ENCODE data around the gene CA6.
A peak's percentile ranks its signal among the peaks of the same experiment; 100 is the strongest.
"Not testable (repeated sequence)": the region's sequence is repeated elsewhere in the genome, so short reads cannot be mapped to it uniquely, and the experiment has no call there.

CA6 gene

DNA sequence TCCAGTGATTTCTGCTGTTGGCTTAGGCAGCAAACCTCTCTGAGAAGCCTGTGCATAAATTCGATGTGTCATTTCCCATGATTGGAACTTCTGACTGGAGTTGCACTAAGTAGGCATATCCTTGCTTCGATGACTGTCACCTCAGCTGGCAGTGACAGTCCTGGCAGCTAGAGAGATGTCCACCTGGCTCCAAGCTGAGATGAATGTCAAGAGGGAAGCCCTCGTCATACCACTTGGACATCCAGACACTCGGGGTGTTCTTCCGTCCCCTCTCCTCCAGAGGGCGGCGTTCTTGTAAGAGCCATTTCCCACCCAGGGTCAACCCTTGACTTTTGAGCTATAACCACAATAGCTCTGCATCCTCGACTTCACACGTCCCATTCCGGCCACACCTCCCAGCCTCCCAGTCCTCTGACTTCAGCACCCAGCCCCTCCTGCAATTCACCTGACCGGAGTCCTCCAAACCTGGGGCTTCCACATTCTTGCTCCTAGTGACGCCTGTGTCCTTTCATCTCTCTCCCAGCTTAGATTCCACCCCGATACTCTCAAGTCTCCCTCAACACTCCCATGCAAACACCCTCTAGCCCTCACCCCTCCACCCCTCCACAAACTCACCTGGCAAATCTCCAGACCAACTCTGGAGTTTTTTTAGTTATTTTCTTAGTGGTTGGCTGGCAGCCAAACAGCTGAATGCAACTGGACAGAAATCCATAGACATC, 17.3 kb downstream of the CA6 start:
- no peak overlapping the region for H3K4me3 ChIP-seq (ENCODE audit: low read depth, low read length)
- TF ChIP-seq, protein P1, sequence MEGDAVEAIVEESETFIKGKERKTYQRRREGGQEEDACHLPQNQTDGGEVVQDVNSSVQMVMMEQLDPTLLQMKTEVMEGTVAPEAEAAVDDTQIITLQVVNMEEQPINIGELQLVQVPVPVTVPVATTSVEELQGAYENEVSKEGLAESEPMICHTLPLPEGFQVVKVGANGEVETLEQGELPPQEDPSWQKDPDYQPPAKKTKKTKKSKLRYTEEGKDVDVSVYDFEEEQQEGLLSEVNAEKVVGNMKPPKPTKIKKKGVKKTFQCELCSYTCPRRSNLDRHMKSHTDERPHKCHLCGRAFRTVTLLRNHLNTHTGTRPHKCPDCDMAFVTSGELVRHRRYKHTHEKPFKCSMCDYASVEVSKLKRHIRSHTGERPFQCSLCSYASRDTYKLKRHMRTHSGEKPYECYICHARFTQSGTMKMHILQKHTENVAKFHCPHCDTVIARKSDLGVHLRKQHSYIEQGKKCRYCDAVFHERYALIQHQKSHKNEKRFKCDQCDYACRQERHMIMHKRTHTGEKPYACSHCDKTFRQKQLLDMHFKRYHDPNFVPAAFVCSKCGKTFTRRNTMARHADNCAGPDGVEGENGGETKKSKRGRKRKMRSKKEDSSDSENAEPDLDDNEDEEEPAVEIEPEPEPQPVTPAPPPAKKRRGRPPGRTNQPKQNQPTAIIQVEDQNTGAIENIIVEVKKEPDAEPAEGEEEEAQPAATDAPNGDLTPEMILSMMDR (IDR thresholded peaks at IDR 0.05; ENCODE audit: borderline replicate concordance, insufficient read depth, low read depth, low read length), result peak; percentile 83

DNA sequence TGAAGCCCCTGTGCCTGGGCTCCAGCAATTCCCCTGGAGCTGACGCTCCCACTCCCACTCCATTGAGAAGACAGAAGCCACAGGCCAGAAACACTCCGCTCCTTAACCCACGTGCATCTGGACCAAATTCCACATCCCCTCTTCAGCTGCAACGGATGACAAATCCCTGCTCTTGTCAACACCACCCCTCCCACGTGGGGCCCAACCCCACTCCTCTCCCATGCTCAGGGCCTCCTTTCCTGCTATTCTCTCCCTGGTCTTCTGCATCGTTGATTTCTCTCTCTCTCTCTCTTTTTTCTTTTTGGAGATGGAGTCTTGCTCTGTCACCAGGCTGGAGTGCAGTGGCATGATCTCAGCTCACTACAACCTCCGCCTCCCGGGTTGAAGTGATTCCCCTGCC, 18.3 kb downstream of the CA6 start:
- no peak overlapping the region for H3K4me3 ChIP-seq (ENCODE audit: low read depth, low read length)
- TF ChIP-seq, protein P1 (IDR thresholded peaks at IDR 0.05; ENCODE audit: borderline replicate concordance, insufficient read depth, low read depth, low read length), result no peak

DNA sequence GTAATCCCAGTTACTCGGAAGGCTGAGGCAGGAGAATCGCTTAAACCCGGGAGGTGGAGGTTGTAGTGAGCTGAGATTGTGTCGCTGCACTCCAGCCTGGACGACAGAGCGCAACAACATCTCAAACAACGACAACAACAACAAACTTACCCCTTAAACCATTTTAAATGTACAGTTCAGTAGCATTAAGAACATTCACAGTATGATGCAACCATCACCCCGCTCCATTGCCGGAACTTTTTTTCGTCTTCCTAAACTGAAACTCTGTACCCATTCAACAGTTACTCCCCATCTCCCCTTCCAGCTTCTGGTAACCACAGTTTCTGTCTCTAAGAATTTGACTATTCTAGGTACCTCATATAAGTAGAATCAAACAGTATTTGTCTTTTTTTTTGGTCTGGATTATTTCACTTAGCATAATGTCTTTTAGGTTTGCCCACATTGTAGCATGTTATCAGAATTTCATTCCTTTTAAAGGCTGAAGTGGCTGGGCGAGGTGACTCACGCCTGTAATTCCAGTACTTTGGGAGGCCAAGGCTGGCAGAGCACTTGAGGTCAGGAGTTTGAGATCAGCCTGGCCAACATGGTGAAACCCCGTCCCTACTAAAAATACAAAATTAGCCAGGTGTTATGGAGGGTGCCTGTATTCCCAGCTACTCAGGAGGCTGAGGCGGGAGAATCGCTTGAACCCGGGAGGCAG, 19.6 kb downstream of the CA6 start:
- TF ChIP-seq, protein P1 (IDR thresholded peaks at IDR 0.05; ENCODE audit: borderline replicate concordance, insufficient read depth, low read depth, low read length), result no peak
- no peak overlapping the region for H3K4me3 ChIP-seq (ENCODE audit: low read depth, low read length)

DNA sequence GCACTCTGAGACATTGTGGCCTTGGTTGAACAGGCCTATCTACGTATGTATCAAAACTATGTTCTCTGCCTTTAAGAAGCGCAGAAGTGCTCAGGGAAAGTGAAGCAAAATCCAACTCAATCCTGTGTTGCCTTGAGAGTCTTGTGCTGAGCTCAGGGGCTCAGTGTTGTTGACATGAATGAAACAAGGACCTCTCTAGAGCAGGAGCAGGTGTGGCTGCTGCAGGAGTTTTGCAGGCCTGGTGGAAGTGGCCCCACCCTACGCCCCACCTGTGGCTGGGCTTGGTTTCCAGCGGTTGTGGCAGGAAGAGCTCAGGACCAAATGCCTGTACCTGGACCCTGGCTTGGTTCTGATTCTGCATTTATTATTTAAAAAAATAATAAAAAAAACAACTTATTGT, 20.9 kb downstream of the CA6 start:
- TF ChIP-seq, protein P1 (IDR thresholded peaks at IDR 0.05; ENCODE audit: borderline replicate concordance, insufficient read depth, low read depth, low read length), result no peak

DNA sequence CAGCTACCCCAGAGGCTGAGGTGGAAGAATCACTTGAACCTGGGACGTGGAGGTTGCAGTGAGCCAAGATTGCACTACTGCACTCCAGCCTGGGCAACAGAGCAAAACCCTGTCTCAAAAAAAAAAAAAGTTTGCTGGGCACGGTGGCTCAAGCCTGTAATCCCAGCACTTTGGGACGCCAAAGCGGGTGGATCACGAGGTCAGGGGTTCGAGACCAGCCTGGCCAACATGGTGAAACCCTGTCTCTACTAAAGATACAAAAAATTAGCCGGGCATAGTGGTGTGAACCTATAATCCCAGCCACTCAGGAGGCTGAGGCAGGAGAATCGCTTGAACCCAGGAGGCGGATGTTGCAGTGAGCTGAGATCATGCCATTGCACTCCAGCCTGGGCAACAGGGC, 23.2 kb downstream of the CA6 start:
- H3K4me3 ChIP-seq (ENCODE audit: low read depth, low read length), result not testable (repeated sequence)

More for the DNA sequence above, 20.9 kb downstream of the CA6 start:
- no peak overlapping the region for H3K4me3 ChIP-seq (ENCODE audit: low read depth, low read length)

DNA sequence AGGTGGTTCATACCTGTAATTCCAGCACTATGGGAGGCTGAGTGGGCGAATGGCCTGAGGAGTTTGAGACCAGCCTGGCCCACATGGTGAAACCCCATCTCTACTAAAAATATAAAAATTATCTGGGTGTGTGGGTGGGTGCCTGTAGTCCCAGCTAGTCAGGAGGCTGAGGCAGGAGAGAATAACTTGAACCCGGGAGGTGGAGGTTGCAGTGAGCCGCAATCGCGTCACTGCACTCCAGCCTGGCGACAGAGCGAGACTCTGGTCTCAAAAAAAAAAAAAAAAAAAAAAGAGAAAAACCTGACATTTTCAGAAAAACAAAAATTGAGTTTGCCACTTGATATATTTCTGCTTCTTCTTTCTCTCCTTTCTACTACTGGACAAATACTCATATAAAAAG, 24.3 kb downstream of the CA6 start:
- H3K4me3 ChIP-seq (ENCODE audit: low read depth, low read length), result no peak overlapping the region
- TF ChIP-seq, protein P1 (IDR thresholded peaks at IDR 0.05; ENCODE audit: borderline replicate concordance, insufficient read depth, low read depth, low read length), result no peak

DNA sequence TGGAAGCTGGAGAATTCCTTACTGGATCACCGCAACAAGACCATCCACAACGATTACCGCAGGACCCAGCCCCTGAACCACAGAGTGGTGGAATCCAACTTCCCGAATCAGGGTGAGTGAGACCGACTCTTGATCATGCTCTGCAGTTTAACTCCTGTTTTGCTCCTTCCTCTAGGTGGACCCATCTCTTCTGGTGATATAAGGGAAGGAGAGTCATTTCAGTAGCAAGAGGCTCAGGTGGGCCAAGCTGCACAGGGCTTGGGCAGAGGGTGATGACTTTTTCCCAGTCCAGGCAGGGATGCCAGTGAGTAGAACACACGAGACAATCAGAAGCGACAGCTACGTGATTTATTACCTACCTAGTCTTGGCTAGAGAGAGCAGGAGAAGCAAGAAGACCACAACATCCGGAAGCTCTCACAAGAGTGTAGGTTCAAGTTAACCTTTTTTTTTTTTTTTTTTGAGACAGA, 25.2 kb downstream of the CA6 start:
- TF ChIP-seq, protein P1 (IDR thresholded peaks at IDR 0.05; ENCODE audit: borderline replicate concordance, insufficient read depth, low read depth, low read length), result no peak
- H3K4me3 ChIP-seq (ENCODE audit: low read depth, low read length), result no peak overlapping the region

Measured in GM12875 (cell line).